ENCODE results near the gene SP100. TPM values are rescaled to one million over a fixed set of nuclear protein-coding genes. Genes with fewer than 3 reads are reported as not detected.

Gene SP100
- total RNA-seq, 1 donor from 2014 or later = 156 TPM

DNA sequence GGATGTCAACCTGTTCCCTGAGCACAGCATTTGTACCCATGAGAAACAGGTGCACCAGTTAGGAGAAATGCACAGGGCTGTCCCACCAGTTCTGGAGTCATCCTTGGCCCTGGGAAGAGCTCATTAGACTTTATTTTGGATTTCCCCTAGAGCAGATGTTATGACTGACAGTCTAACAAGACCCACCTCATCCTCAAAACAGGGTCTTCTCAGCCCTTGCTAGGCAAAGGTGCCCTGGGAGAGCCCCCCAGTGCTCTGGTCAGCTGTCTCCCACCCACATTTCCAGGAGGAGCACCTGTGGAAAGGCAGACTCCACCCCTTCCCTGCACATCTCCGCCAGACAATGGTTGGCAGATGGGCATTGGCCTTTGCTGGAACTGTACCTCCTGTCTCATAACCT, 5.7 kb upstream of the SP100 start:
- Histone ChIP-seq H3K27me3 (no peaks in the 10 kb centered on the region), H3K36me3 (no peaks in the 10 kb centered on the region), H3K4me3 (no peak overlapping the region), H3K4me1 (peaks cover 17% of the 10 kb centered on the region), H3K9me3 (no peaks in the 10 kb centered on the region), H3K27ac (peak overlapping the region; percentile 89)
- intact Hi-C loops (cut with DNase I) = no loop called here
- no peak for DNase-seq
- no peak for ATAC-seq
- TF ChIP-seq, protein P1, sequence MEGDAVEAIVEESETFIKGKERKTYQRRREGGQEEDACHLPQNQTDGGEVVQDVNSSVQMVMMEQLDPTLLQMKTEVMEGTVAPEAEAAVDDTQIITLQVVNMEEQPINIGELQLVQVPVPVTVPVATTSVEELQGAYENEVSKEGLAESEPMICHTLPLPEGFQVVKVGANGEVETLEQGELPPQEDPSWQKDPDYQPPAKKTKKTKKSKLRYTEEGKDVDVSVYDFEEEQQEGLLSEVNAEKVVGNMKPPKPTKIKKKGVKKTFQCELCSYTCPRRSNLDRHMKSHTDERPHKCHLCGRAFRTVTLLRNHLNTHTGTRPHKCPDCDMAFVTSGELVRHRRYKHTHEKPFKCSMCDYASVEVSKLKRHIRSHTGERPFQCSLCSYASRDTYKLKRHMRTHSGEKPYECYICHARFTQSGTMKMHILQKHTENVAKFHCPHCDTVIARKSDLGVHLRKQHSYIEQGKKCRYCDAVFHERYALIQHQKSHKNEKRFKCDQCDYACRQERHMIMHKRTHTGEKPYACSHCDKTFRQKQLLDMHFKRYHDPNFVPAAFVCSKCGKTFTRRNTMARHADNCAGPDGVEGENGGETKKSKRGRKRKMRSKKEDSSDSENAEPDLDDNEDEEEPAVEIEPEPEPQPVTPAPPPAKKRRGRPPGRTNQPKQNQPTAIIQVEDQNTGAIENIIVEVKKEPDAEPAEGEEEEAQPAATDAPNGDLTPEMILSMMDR (IDR thresholded peaks at IDR 0.05) = no peak

DNA sequence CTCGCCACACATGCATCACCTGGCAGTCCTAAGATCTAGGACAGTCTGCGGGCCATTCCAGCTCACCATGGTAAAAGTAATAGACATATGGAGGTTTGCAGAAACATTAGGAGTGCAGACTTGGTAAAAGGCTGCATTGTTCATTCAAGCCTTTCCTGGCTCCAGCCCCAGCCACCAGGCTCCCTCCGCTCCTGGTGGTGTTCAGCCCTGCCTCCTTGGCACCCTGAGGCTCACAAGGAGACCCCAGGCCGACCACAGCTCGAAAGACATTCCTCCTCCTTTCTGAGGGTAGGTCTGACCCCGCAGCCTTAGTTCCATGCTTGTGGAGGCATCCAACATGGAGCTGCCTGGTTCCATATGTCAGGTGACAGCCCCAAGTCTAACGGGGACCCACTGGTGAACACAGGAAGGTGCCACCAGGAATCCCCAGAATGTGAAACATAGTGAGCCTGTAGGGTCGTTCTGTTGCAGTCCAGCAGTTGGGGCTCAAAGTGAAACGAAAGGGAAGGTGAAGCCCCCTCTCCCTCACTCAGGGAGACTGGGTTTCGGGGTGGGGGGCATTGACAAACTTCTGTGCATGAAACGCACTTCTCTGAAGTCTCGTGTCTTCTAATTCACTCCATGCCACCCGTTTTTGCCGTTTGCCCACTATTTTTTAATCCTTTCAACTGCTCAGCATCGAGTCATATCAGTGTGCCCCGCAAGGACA, 5.0 kb upstream of the SP100 start:
- H3K4me1 ChIP-seq = peaks cover 17% of the 10 kb centered on the region
- H3K36me3 ChIP-seq = no peaks in the 10 kb centered on the region
- intact Hi-C loops (cut with DNase I) = no loop called here
- ATAC-seq (no peak), DNase-seq (no peak)
- H3K4me3 ChIP-seq = peak overlapping the region; percentile 62
- peak overlapping the region; percentile 89 for H3K27ac ChIP-seq
- H3K27me3 ChIP-seq = no peaks in the 10 kb centered on the region
- TF ChIP-seq, protein P1 (IDR thresholded peaks at IDR 0.05) = no peak
- H3K9me3 ChIP-seq = no peaks in the 10 kb centered on the region

DNA sequence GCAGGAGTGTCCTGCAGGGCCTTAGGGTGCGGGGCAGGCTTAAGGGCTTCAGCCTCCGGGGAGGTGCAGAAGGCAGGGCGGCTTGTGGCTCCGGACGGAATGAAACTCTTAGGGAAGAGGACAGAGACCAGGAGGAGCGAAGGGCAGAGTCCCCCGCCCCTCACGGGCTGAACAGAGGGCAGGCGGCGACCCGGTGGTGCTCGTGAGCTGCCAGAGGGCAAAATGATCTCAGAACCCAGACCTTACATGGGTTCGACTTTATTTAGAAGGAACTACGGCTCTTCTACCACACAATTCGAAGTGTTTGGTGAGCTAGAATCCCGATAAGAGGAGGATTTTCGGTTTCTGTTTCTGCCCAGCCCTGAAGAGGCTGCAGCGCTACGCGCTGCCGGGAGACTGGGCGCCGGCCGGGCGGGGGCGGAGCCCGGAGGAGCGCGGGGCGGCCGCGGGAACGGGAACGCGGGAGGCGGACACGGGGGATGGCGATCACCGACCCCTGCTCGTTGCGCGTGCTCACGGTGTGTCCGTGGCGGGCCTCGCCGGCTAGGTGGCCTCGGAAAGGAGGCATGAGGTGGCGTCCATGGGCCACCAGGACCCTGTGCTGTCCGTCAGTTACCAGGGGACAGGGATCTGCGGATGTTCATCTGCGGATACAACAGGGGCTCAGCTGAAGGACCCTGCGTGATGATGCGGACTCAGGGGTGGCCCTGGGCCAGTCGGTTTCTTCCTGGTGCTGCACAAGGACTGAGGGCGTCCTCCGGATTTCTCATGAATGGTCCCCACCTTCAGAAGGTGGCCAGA, 4.2 kb upstream of the SP100 start:
- H3K27ac ChIP-seq = peak overlapping the region; percentile 89
- no peaks in the 10 kb centered on the region for H3K9me3 ChIP-seq
- intact Hi-C loops (cut with DNase I) = no loop called here
- H3K27me3 ChIP-seq = no peaks in the 10 kb centered on the region
- peak overlapping the region; percentile 62 for H3K4me3 ChIP-seq
- ATAC-seq (peak; percentile 85), DNase-seq (peak; percentile 87)
- no peaks in the 10 kb centered on the region for H3K36me3 ChIP-seq
- TF ChIP-seq, protein P1 (IDR thresholded peaks at IDR 0.05) = no peak
- H3K4me1 ChIP-seq = peaks cover 17% of the 10 kb centered on the region

DNA sequence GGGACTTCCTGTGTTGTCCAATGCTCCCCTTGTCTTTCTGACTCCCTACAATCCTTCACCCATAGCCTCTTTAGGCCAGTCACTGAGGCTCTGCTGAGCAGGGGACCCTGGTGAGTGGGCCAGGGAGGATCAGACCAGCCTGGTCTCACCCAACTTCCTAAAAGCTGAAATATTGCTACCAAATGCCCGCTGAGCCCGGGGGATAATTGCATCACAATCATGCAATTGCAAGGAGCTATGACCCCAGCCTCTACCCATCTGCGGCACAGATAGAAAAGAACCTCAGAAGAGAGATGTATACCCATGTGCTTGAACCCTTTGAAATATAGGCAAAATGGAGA, 3.7 kb upstream of the SP100 start:
- peak; percentile 17 for ATAC-seq
- TF ChIP-seq, protein P1 (IDR thresholded peaks at IDR 0.05) = no peak

DNA sequence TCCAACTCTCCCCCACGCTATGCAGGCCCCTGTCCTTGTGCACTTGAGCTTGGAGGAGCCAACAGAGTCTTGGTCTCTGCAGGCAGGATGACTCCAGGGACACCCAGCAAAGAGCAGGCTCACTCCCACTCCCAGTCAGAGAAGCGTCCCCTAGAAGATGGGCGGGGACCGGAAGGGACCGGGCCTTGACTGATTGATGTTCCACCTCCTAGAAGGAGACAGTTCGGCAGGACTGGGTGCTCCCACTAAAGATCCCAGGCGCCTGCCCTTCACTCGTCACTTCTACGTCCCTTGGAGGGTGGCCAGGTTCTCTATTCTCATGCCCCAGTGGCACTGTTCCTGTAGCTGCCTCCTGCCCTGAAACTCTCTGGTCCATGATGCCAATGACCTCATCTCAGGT, 3.2 kb upstream of the SP100 start:
- ATAC-seq = no peak

More for the DNA sequence above, 3.7 kb upstream of the SP100 start:
- intact Hi-C loops (cut with DNase I) = no loop called here
- no peaks in the 10 kb centered on the region for H3K27me3 ChIP-seq
- H3K36me3 ChIP-seq = no peaks in the 10 kb centered on the region
- peak overlapping the region; percentile 62 for H3K4me3 ChIP-seq
- H3K9me3 ChIP-seq = no peaks in the 10 kb centered on the region
- H3K27ac ChIP-seq = peak overlapping the region; percentile 89
- no peak for DNase-seq
- H3K4me1 ChIP-seq = peaks cover 18% of the 10 kb centered on the region

More for the DNA sequence above, 3.2 kb upstream of the SP100 start:
- Histone ChIP-seq H3K27ac (no peak overlapping the region), H3K4me3 (no peak overlapping the region), H3K9me3 (no peaks in the 10 kb centered on the region), H3K36me3 (no peaks in the 10 kb centered on the region), H3K4me1 (peaks cover 23% of the 10 kb centered on the region), H3K27me3 (no peaks in the 10 kb centered on the region)
- TF ChIP-seq, protein P1 (IDR thresholded peaks at IDR 0.05) = no peak
- intact Hi-C loops (cut with DNase I) = no loop called here
- no peak for DNase-seq
